HepG2 (cell line): Measurements from ENCODE around the gene FXN. TPM values are rescaled to one million over a fixed set of nuclear protein-coding genes. Genes with fewer than 3 reads are reported as not detected.

ENCODE experiments used
- ATAC-seq: fragments of 200-7000 bp; cut with Tn5 transposase; 3 replicates; pipeline ENCODE4 v1.9.1; 2020; ENCODE audit warnings: mild to moderate bottlenecking, moderate library complexity
- BruUV-seq: library from RNA; stranded (reverse); fragments of 400-500 nt; replicated peaks from 2 replicates; lab custom pipeline; 2021; lab: Mats Ljungman, UMichigan
- CTCF ChIA-PET: fragments of 300-600 bp; formaldehyde crosslinking; extraction: SDS; loops from one replicate; lab custom pipeline; 2021; ENCODE audit warnings: low total read pairs, inconsistent platforms, low intra/inter-chr PET ratio; lab: Yijun Ruan, JAX
- POLR2A ChIA-PET: fragments of 350-600 bp; sonication (Branson Sonifier 250); formaldehyde crosslinking; loops from one replicate; lab custom pipeline; 2020; ENCODE audit warnings: antibody characterized with exemption, inconsistent platforms; lab: Yijun Ruan, JAX
- DNase-seq: peaks from one replicate; pipeline ENCODE4 v3.0.0-alpha.2; 2015; ENCODE audit warnings: low spot score
- FAIRE-seq: peaks from 3 replicates; lab custom pipeline; 2011; peaks lifted over from hg19 to GRCh38; lab: Jason Lieb, UNC
- H2AFZ ChIP-seq: one replicate; pipeline ENCODE4 v1.6.1; 2011; ENCODE audit warnings: low read length, inconsistent platforms
- H3K27ac ChIP-seq: fragments of 300-600 bp; 3 replicates; pipeline ENCODE4 v1.8.0; 2011; ENCODE audit warnings: mixed run types, mild to moderate bottlenecking, mixed read lengths, low read length, inconsistent platforms; ENCODE audit not compliant: insufficient read depth; ENCODE audit errors: extremely low read length
- H3K27me3 ChIP-seq, 2 experiments: fragments of 200-600 bp in 1 of 2; 2 replicates in 1 of 2; 3 replicates in 1 of 2; pipeline versions ENCODE4 v1.6.0 to v1.8.0; 2011; ENCODE audit warnings: low read length in 2 of 2, mild to moderate bottlenecking in 2 of 2, moderate library complexity in 2 of 2, inconsistent platforms in 1 of 2; ENCODE audit not compliant: insufficient read depth in 2 of 2, control insufficient read depth in 1 of 2
- H3K36me3 ChIP-seq, 2 experiments: fragments of 200-600 bp in 1 of 2; replicated peaks in 1 of 2; 2 replicates in 1 of 2; 3 replicates in 1 of 2; pipeline versions ENCODE4 v1.5.1 to v1.8.0; 2011; ENCODE audit warnings: low read length in 2 of 2, inconsistent platforms in 1 of 2; ENCODE audit not compliant: insufficient read depth in 2 of 2, control insufficient read depth in 1 of 2
- H3K4me1 ChIP-seq: 2 replicates; pipeline ENCODE4 v1.5.1; 2012; ENCODE audit warnings: low read length, inconsistent platforms; ENCODE audit not compliant: insufficient read depth
- H3K4me2 ChIP-seq: 2 replicates; pipeline ENCODE4 v1.6.0; 2011; ENCODE audit warnings: low read depth, low read length, inconsistent platforms
- H3K4me3 ChIP-seq, 3 experiments: fragments of 200-600 bp in 1 of 3; sonication (generic), shearing (Covaris generic) in 1 of 3; replicated peaks in 1 of 3; 2 replicates each; pipeline ENCODE4 v1.5.1; 2011 to 2016; ENCODE audit warnings: low read length in 3 of 3, inconsistent platforms in 2 of 3, low read depth in 2 of 3, mild to moderate bottlenecking in 2 of 3, control low read depth in 1 of 3, mixed read lengths in 1 of 3; ENCODE audit not compliant: insufficient read depth in 1 of 3
- H3K79me2 ChIP-seq: one replicate; pipeline ENCODE4 v1.6.1; 2011; ENCODE audit warnings: low read length, inconsistent platforms; ENCODE audit not compliant: insufficient read depth
- H3K9ac ChIP-seq: 2 replicates; pipeline ENCODE4 v1.6.0; 2011; ENCODE audit warnings: mild to moderate bottlenecking, low read depth, low read length, inconsistent platforms; ENCODE audit not compliant: insufficient read depth
- H3K9me3 ChIP-seq: 2 replicates; pipeline ENCODE4 v1.5.1; 2012; ENCODE audit warnings: mild to moderate bottlenecking, low read length
- H4K20me1 ChIP-seq: 2 replicates; pipeline ENCODE4 v1.6.0; 2011; ENCODE audit warnings: inconsistent platforms, mild to moderate bottlenecking, low read length, moderate library complexity; ENCODE audit not compliant: insufficient read depth
- DMAP1 ChIP-seq: IDR thresholded peaks from 2 replicates; pipeline ENCODE4 v1.6.1; 2016
- GATA4 ChIP-seq: sonication (generic); IDR thresholded peaks from 2 replicates; pipeline ENCODE4 v1.6.1; 2016; ENCODE audit warnings: antibody characterized with exemption, low read depth, borderline replicate concordance
- HNRNPUL1 ChIP-seq: fragments of 200-400 bp; formaldehyde crosslinking; IDR thresholded peaks from 2 replicates; pipeline ENCODE4 v1.6.1; 2017; ENCODE audit warnings: low read depth, mild to moderate bottlenecking, low read length, moderate library complexity
- JUNB ChIP-seq: sonication (generic); formaldehyde crosslinking; IDR thresholded peaks from 2 replicates; pipeline ENCODE4 v1.8.0; 2022; ENCODE audit warnings: missing genetic modification reagents, mild to moderate bottlenecking, borderline replicate concordance
- KLF13 ChIP-seq: sonication (generic); formaldehyde crosslinking; IDR thresholded peaks from 2 replicates; pipeline ENCODE4 v1.4.0; 2020; ENCODE audit warnings: mild to moderate bottlenecking, missing genetic modification reagents
- LCORL ChIP-seq, 2 experiments: fragments of 450-650 bp in 1 of 2; sonication (generic) in 1 of 2; formaldehyde crosslinking in 1 of 2; IDR thresholded peaks; 2 replicates each; pipeline versions ENCODE4 v1.5.0 to v1.6.1; 2017 to 2020; ENCODE audit warnings: antibody characterized with exemption in 1 of 2, missing genetic modification reagents in 1 of 2
- PHB2 ChIP-seq: fragments of 450-650 bp; IDR thresholded peaks from 2 replicates; pipeline ENCODE4 v1.6.1; 2018; ENCODE audit not compliant: partially characterized antibody
- PHF21A ChIP-seq: sonication (generic); formaldehyde crosslinking; IDR thresholded peaks from 2 replicates; pipeline ENCODE4 v1.5.0; 2020; ENCODE audit warnings: mild to moderate bottlenecking, missing genetic modification reagents
- PPARG ChIP-seq: conservative IDR thresholded peaks from 2 replicates; pipeline ENCODE4 v1.6.1; 2016; ENCODE audit warnings: missing biosample characterization, missing genetic modification reagents
- RNF2 ChIP-seq: fragments of 450-650 bp; conservative IDR thresholded peaks from 2 replicates; pipeline ENCODE4 v1.6.1; 2016; ENCODE audit warnings: low read depth
- SSRP1 ChIP-seq: IDR thresholded peaks from 2 replicates; pipeline ENCODE4 v1.6.1; 2016; ENCODE audit warnings: control low read depth
- SUZ12 ChIP-seq: fragments of 150-350 bp; IDR thresholded peaks from 2 replicates; pipeline ENCODE4 v1.6.1; 2014; ENCODE audit warnings: low read depth, low read length
- TAF1 ChIP-seq: sonication (generic); formaldehyde crosslinking; IDR thresholded peaks from 2 replicates; pipeline ENCODE4 v1.4.0; 2020; ENCODE audit warnings: missing genetic modification reagents
- TGIF2 ChIP-seq: IDR thresholded peaks from 2 replicates; pipeline ENCODE4 v1.6.1; 2016; ENCODE audit warnings: control low read depth, missing compliant biosample characterization
- YY1 ChIP-seq: IDR thresholded peaks from 2 replicates; pipeline ENCODE4 v1.6.1; 2011; ENCODE audit warnings: low read length, low read depth, moderate library complexity, mild to moderate bottlenecking; ENCODE audit not compliant: insufficient read depth, insufficient replicate concordance
- ZNF20 ChIP-seq: sonication (generic); formaldehyde crosslinking; IDR thresholded peaks from 2 replicates; pipeline ENCODE4 v1.4.0; 2020; ENCODE audit warnings: mild to moderate bottlenecking, moderate library complexity, missing genetic modification reagents
- ZNF207 ChIP-seq: fragments of 450-650 bp; IDR thresholded peaks from 2 replicates; pipeline ENCODE4 v1.6.1; 2016; ENCODE audit warnings: antibody characterized with exemption, borderline replicate concordance
- ZNF530 ChIP-seq: sonication (generic); formaldehyde crosslinking; IDR thresholded peaks from 2 replicates; pipeline ENCODE4 v1.5.0; 2020; ENCODE audit warnings: low read depth, mild to moderate bottlenecking, missing genetic modification reagents
- ZNF674 ChIP-seq: sonication (generic); formaldehyde crosslinking; IDR thresholded peaks from 2 replicates; pipeline ENCODE4 v1.5.0; 2020; ENCODE audit warnings: low read depth, mild to moderate bottlenecking, missing genetic modification reagents
- ZNF766 ChIP-seq: sonication (generic); formaldehyde crosslinking; IDR thresholded peaks from 2 replicates; pipeline ENCODE4 v1.5.0; 2020; ENCODE audit warnings: missing genetic modification reagents, borderline replicate concordance
- WGBS: methylation state at CpG from one replicate; pipeline ENCODE4 v1.1.6; 2017; ENCODE audit warnings: low lambda C conversion rate; 5-methylcytosine and 5-hydroxymethylcytosine counted together
- in situ Hi-C: cut with HindIII; loops from 2 replicates; pipeline ENCODE4 v1.10.0; 2017; ENCODE audit warnings: low pct_unique_long_range_greater_than_20kb; ENCODE audit not compliant: extremely low pct_ligation_motif_present
- intact Hi-C: fragments of 100-400 bp; cut with micrococcal nuclease; formaldehyde crosslinking; loops from one replicate; pipeline ENCODE4 v1.10.0; 2022; ENCODE audit not compliant: unreplicated experiment
- polyA plus RNA-seq, 8 experiments: library from polyadenylated mRNA; depleted of rRNA in 3 of 8; stranded (reverse) in 7 of 8; unstranded in 1 of 8; fragments of >200 nt; fragmentation: Illumina TruSeq in 4 of 8; extraction: Trizol in 4 of 8; gene quantifications; 2 replicates each; pipeline versions ENCODE4 v1.2.1 to v1.2.3, GENCODE V29; 2011 to 2016; ENCODE audit warnings: low read depth in 4 of 8, missing spikeins in 1 of 8, mixed read lengths in 1 of 8; ENCODE audit not compliant: insufficient read depth in 1 of 8
- total RNA-seq, 5 experiments: library from RNA; depleted of rRNA; stranded (reverse); fragments of >200 nt; fragmentation: Illumina TruSeq; extraction: Trizol; gene quantifications; 2 replicates each; pipeline ENCODE4 v1.2.3, GENCODE V29; 2016; ENCODE audit warnings: low read depth in 1 of 5
- TF ChIP-seq, protein P1 (sequence below): sonication (generic); formaldehyde crosslinking; conservative IDR thresholded peaks from 2 replicates; pipeline ENCODE4 v1.8.1; 2023; ENCODE audit warnings: missing genetic modification reagents
- TF ChIP-seq, protein P2 (sequence below): sonication (generic); formaldehyde crosslinking; IDR thresholded peaks from 2 replicates; pipeline ENCODE4 v1.5.1; 2020; ENCODE audit warnings: mild to moderate bottlenecking, missing genetic modification reagents, borderline replicate concordance
- TF ChIP-seq, protein P3 (sequence below): sonication (generic); formaldehyde crosslinking; conservative IDR thresholded peaks from 2 replicates; pipeline ENCODE4 v1.8.0; 2022; ENCODE audit warnings: low read depth, missing genetic modification reagents

FXN gene
- total and polyA plus RNA-seq, 2 of the 13 experiments (the other 11 are each of a cell fraction or from before 2014, with no cell fraction given), result 24.1 to 26.0 TPM

- no peak for TF ChIP-seq ZNF674 (CRISPR knock-in tag)
- no peak for TF ChIP-seq TGIF2 (CRISPR knock-in tag)
- TF ChIP-seq, protein P1, sequence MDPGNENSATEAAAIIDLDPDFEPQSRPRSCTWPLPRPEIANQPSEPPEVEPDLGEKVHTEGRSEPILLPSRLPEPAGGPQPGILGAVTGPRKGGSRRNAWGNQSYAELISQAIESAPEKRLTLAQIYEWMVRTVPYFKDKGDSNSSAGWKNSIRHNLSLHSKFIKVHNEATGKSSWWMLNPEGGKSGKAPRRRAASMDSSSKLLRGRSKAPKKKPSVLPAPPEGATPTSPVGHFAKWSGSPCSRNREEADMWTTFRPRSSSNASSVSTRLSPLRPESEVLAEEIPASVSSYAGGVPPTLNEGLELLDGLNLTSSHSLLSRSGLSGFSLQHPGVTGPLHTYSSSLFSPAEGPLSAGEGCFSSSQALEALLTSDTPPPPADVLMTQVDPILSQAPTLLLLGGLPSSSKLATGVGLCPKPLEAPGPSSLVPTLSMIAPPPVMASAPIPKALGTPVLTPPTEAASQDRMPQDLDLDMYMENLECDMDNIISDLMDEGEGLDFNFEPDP (CRISPR knock-in tag), result no peak
- TF ChIP-seq SSRP1 (CRISPR knock-in tag), result no peak
- TF ChIP-seq TAF1 (CRISPR knock-in tag), result no peak
- no peak for TF ChIP-seq ZNF766 (CRISPR knock-in tag)
- TF ChIP-seq GATA4, result no peak
- no peak for TF ChIP-seq HNRNPUL1
- no peak for TF ChIP-seq ZNF530 (CRISPR knock-in tag)
- TF ChIP-seq ZNF207, result no peak
- TF ChIP-seq JUNB, result no peak
- TF ChIP-seq, all 625 proteins: peak for 0
These were observed 41.0 kb downstream of the FXN start (continued) for GRCh38 chr9:69076550-69076949.

GRCh38 chr9:69078069-69078468, 42.5 kb downstream of the FXN start:
- POLR2A ChIA-PET, result no interaction called here
- Histone ChIP-seq H3K9me3 (no peaks in the 10 kb centered on the region), H3K27ac (no peak overlapping the region), H3K4me1 (no peaks in the 10 kb centered on the region), H3K27me3 (no peaks in the 10 kb centered on the region), H4K20me1 (no peaks in the 10 kb centered on the region), H3K36me3 (peaks cover 0 to 6% of the 10 kb centered on the region in 2 experiments; a peak in 2 of 5 replicates), H3K79me2 (no peaks in the 10 kb centered on the region), H3K4me2 (no peak overlapping the region), H2AFZ (no peak overlapping the region), H3K9ac (no peak overlapping the region), H3K4me3 (no peak overlapping the region)
- no peak for DNase-seq
- WGBS, result 64% methylated on average over 2 of the region's 2 CpGs
- no peak for FAIRE-seq
- in situ Hi-C loops, result no loop called here
- no peak; the same call in 2 of the 3 replicates for ATAC-seq
- intact Hi-C loops, result no loop called here
- CTCF ChIA-PET, result no interaction called here
- no TSS peak for BruUV-seq
- TF ChIP-seq KLF13 (no peak), PPARG (CRISPR knock-in tag) (no peak), SUZ12 (no peak), LCORL (IDR thresholded peaks at IDR 0.05) (no peak), LCORL (CRISPR knock-in tag; IDR thresholded peaks at IDR 0.05) (no peak), PHF21A (CRISPR knock-in tag) (no peak), RNF2 (no peak), DMAP1 (CRISPR knock-in tag) (no peak), YY1 (no peak), ZNF20 (CRISPR knock-in tag) (no peak), PHB2 (no peak)
- TF ChIP-seq, protein P2, sequence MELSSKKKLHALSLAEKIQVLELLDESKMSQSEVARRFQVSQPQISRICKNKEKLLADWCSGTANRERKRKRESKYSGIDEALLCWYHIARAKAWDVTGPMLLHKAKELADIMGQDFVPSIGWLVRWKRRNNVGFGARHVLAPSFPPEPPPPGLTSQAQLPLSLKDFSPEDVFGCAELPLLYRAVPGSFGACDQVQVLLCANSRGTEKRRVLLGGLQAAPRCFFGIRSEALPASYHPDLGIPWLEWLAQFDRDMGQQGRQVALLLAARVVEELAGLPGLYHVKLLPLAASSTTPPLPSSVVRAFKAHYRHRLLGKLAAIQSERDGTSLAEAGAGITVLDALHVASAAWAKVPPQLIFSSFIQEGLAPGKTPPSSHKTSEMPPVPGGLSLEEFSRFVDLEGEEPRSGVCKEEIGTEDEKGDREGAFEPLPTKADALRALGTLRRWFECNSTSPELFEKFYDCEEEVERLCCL, result no peak
- TF ChIP-seq, protein P3, sequence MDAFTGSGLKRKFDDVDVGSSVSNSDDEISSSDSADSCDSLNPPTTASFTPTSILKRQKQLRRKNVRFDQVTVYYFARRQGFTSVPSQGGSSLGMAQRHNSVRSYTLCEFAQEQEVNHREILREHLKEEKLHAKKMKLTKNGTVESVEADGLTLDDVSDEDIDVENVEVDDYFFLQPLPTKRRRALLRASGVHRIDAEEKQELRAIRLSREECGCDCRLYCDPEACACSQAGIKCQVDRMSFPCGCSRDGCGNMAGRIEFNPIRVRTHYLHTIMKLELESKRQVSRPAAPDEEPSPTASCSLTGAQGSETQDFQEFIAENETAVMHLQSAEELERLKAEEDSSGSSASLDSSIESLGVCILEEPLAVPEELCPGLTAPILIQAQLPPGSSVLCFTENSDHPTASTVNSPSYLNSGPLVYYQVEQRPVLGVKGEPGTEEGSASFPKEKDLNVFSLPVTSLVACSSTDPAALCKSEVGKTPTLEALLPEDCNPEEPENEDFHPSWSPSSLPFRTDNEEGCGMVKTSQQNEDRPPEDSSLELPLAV (CRISPR knock-in tag), result no peak
